ENCODE data around the gene NEBL.

- TF ChIP-seq POLR2A (IDR thresholded peaks at IDR 0.05; ENCODE audit: low read depth, low read length) (no peak), POLR2AphosphoS5 (IDR thresholded peaks at IDR 0.05; ENCODE audit: low read depth, low read length) (no peak)
Measured at GRCh38 chr10:20883552-20883951, 13.6 kb downstream of the NEBL start.
